Right atrium auricular region (tissue), 2 donors: ENCODE measurements around the gene GPR3. TPM values are rescaled to one million over a fixed set of nuclear protein-coding genes. Genes with fewer than 3 reads are reported as not detected.

Experiments used
- DNase-seq: peaks from one replicate; pipeline ENCODE4 v3.0.0-alpha.2; 2019; ENCODE audit warnings: low spot score
- H3K27ac ChIP-seq, 2 donors: fragments of 200-600 bp; sonication (generic); 1 replicate in 1 of 2; 2 replicates in 1 of 2; pipeline ENCODE4 v1.5.1; 2016 to 2019
- H3K27me3 ChIP-seq, 2 donors: fragments of 200-600 bp; sonication (generic); one replicate each; pipeline versions ENCODE4 v1.5.1 to v1.6.0; 2017 to 2019
- H3K36me3 ChIP-seq: fragments of 200-600 bp; sonication (generic); one replicate; pipeline ENCODE4 v1.5.1; 2016
- H3K4me1 ChIP-seq, 2 donors: fragments of 200-600 bp; sonication (generic); one replicate each; pipeline versions ENCODE4 v1.5.1 to v1.6.0; 2017 to 2019
- H3K4me3 ChIP-seq, 2 donors: fragments of 200-600 bp; sonication (generic); 1 replicate in 1 of 2; 2 replicates in 1 of 2; pipeline ENCODE4 v1.5.1; 2017 to 2019; ENCODE audit warnings: mild to moderate bottlenecking in 1 of 2, moderate library complexity in 1 of 2
- H3K9me3 ChIP-seq, 2 donors: fragments of 200-600 bp; sonication (generic); one replicate each; pipeline ENCODE4 v1.5.1; 2019
- CTCF ChIP-seq, 2 donors: fragments of 200-600 bp; sonication (generic); IDR thresholded peaks; one replicate each; pipeline ENCODE4 v1.5.1; 2019; ENCODE audit warnings: antibody characterized with exemption in 2 of 2
- total RNA-seq, 2 donors: library from RNA; depleted of rRNA; stranded (reverse); fragments of >200 nt; gene quantifications; one replicate each; pipeline ENCODE4 v1.1.0, GENCODE V29; 2016

The GPR3 gene
- total RNA-seq, 2 donors from 2014 or later = 2.9 to 4.4 TPM

- Histone ChIP-seq H3K27ac (no peak overlapping the region), H3K27me3 (no peaks in the 10 kb centered on the region), H3K4me3 (no peak overlapping the region), H3K4me1 (peaks cover 0 to 23% of the 10 kb centered on the region in 2 donors), H3K36me3 (no peaks in the 10 kb centered on the region), H3K9me3 (no peaks in the 10 kb centered on the region)
- TF ChIP-seq CTCF (IDR thresholded peaks at IDR 0.05) = no peak
- DNase-seq = no peak
These were observed 20.2 kb upstream of the GPR3 start for GRCh38 chr1:27372022-27372807.

GRCh38 chr1:27372808-27373690 is 19.4 kb upstream of the GPR3 start:
- peak overlapping the region; percentile 42 to 53 for H3K27ac ChIP-seq
- peaks cover 0 to 15% of the 10 kb centered on the region in 2 donors for H3K4me1 ChIP-seq
- H3K4me3 ChIP-seq = no peak overlapping the region
- H3K27me3 ChIP-seq = no peaks in the 10 kb centered on the region
- no peaks in the 10 kb centered on the region for H3K9me3 ChIP-seq
- TF ChIP-seq CTCF (IDR thresholded peaks at IDR 0.05) = no peak
- no peak for DNase-seq
- no peaks in the 10 kb centered on the region for H3K36me3 ChIP-seq

DNA sequence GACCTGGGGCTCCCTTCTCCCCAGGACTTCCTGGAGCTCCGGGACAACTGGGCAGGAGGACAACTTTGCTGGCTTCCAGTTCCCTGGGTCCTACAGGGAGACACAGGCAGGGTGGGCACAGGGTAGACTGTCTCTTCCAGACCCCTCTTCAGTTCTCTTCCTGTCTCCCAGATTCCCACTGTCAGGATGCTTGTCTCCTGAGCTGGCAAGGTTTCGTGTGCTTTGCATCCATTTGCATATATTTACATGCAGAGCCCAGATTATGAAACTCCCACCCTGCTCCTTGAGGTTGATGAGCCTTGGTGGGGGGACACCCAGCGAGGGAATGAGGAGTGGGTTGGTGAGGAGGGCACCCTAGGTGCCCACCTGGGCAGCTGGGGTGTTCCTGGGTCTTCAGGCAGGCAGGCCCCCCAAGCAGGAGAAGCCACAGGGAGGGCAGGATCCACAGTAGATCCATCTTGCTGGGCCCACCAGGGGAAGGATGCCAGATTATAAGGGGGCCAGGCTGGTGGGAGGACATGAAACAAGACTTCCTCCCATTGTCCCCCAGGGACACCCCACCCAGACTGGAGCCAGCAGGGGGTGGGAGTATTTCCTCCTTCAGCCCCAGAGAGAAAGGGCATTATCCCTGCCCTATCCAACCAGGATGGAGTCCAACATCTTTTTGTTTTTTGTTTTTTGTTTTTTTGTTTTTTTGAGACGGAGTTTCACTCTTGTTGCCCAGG is 17.9 kb upstream of the GPR3 start, which contains the start of gene FCN3:
FCN3 (minus strand) TSS at position 463 of the 725 bp plus-strand sequence; CDS start at position 457, 6 bp downstream.
- DNase-seq = no peak
- no peaks in the 10 kb centered on the region for H3K27me3 ChIP-seq

GRCh38 chr1:27377760-27378495 is 14.5 kb upstream of the GPR3 start:
- Histone ChIP-seq H3K27ac (no peak overlapping the region), H3K27me3 (no peaks in the 10 kb centered on the region)
- DNase-seq = no peak

More for the DNA sequence above, 17.9 kb upstream of the GPR3 start, which contains the start of gene FCN3:
- peak within 1 kb of the TSS; percentile 42 to 53 for H3K27ac ChIP-seq
- H3K4me3 ChIP-seq = no peak within 1 kb of the TSS
- peaks cover 0 to under 1% of the 10 kb centered on the region in 2 donors for H3K4me1 ChIP-seq
- TF ChIP-seq CTCF (IDR thresholded peaks at IDR 0.05) = no peak
- H3K9me3 ChIP-seq = no peaks in the 10 kb centered on the region
- no peaks in the 10 kb centered on the region for H3K36me3 ChIP-seq

More at GRCh38 chr1:27377760-27378495, 14.5 kb upstream of the GPR3 start:
- Histone ChIP-seq H3K36me3 (no peaks in the 10 kb centered on the region), H3K4me3 (no peak overlapping the region), H3K4me1 (peaks cover 0 to 13% of the 10 kb centered on the region in 2 donors), H3K9me3 (no peaks in the 10 kb centered on the region)
- TF ChIP-seq CTCF (IDR thresholded peaks at IDR 0.05) = no peak
